ENCODE results near the gene PMP22.

PMP22 gene

GRCh38 chr17:15274017-15274416 is 8.9 kb upstream of the PMP22 start:
- DNase-seq (ENCODE audit: low read depth, low spot score), result no peak

DNA sequence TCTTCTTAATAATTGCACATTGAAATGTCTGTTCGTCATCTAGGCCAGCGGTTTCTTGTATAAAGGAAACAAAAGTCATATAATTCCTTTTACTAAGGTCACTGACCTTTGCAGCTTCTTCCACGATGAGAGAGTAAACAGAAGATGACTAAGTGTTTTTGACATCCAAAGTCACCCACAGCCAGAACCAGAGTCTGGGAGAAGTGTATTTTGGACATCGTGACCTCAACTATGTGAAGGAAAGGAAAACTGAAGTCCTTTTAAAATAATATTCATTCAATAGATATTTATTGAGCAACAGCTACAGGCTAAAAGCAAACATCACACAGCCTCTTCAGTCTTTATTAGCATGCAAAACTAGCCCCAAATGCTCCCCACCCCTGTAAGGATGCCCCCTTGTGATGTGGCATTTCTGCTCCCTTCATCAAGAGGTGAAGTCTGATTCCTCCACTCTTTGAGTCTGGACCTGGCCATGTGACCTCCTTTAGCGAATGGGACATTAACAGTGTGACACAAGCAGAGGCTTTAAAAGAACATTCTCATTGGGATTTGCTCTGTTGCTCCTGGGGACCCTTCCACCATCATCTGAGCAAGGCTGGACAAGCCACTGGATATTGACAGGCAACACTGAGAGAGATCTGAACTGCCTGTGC is 8.1 kb upstream of the PMP22 start:
- no peak for DNase-seq (ENCODE audit: low read depth, low spot score)

DNA sequence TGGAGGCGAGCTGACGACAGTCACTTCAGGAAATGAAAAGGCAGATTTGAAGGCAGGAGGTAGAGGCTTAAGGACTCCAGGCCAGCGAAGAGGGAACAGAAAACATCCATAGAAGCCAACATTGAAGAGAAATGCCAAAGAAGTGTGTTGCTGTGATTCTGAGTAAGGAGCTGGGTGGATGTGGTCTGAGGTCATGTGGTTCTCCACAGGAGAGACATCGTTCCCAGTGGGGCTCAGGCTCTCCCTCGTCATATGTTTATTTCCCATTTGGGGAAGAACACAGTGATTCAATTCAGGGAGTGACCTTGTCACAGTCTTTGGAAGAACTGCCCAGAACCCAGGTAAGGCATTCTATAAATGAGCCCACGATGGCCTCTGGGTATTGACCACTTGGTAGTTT is 6.6 kb upstream of the PMP22 start:
- no peak for DNase-seq (ENCODE audit: low read depth, low spot score)

- no peak for DNase-seq (ENCODE audit: low read depth, low spot score)
Observed at GRCh38 chr17:15270628-15271381, 5.7 kb upstream of the PMP22 start.

DNA sequence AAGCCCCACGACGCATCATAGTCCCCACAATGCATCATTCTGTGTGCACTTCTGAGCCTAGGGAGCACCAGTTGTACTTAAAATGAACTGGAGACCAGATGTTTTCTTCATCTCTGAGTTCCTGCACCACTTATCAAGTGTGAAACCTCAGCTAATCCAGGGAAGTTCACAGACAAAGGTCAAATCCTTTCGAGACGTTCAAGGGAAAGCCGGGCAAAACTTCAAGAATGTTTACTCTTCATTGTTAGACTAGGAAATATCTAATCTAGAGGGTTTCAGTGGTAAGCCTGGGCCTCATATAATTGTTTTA is 4.6 kb upstream of the PMP22 start:
- no peak for DNase-seq (ENCODE audit: low read depth, low spot score)

GRCh38 chr17:15269087-15269779 is 4.1 kb upstream of the PMP22 start:
- no peak for DNase-seq (ENCODE audit: low read depth, low spot score)

GRCh38 chr17:15268461-15268860 is 3.3 kb upstream of the PMP22 start:
- DNase-seq (ENCODE audit: low read depth, low spot score), result no peak

- no peak for DNase-seq (ENCODE audit: low read depth, low spot score)
Observed at GRCh38 chr17:15267996-15268395, 2.9 kb upstream of the PMP22 start.

DNA sequence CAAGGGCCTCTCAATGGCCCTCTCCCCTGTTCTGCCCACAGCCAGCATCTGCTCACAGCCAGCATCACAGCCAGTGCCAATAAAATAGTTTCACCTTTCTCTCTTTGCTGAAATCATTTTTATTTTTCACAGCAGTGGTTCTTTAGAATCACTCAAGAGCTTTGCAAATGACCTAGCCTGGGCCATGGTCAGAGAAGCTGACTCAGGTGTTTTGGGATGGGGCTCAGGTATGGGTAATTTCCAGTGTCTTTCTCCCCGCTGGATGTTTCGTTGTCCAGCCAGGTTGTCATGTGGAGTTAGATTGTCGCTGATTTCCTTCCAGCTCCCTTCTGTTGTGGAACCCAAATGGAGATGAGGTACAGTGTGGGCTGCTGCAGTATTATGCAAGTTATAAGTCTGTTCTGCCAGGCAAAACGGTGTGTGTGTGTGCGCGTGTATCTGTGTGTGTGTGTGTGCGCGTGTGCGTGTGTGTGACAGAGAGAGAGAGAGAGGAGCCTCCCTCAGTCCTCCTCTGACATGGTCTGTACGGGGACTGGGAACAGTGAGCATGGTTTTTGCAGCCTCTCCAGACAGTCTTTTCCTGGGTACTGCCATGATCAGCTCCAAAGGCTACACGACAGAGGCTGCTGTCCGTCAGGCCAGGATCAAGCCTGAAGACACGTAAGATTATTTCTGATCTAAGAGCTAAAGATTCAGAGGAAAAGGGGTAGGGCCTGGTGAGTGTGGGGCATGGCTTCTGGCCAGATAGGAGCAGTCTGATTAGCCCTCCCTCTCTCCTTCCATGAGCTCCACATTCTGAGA is 1.4 kb upstream of the PMP22 start:
- DNase-seq (ENCODE audit: low read depth, low spot score), result no peak

DNA sequence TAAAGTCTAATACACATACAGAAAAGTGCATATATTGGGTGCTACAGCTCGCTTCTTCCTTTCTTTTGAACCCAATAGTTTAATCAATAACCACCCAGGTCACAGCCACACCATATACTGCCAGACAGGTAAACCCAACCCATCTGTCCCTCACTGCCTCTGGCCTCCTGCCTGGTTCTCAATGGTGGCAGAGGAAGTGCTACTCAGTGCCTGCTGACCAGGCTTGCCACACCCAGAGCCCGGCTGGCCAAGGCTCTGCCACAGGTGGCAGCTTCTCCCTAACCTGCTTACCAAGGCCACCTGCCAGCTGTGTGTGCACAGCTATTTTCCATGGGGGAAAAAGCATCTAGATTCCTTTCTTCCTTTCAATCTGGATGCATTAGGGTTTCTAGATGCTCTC is 584 bp downstream of the PMP22 start:
- DNase-seq (ENCODE audit: low read depth, low spot score), result no peak

DNA sequence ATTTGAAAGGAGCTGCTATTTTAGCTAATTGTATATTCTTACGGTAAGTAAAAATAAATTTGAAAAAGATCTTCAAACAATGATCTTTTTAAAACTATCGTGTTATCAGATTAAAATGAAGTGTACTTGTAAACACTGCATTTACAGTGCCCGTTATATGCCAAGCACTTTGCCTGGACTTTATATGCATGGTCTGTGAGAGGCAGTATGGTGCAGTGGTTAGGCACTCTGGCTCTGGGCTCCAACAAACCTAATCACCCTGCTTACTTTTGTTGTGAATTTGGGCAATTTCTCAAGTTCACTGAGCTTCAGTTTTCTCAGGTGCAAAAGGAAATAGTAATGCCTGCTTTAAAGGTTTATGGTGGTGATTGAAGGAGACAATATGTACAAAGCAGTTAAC is 1.4 kb downstream of the PMP22 start:
- no peak for DNase-seq (ENCODE audit: low read depth, low spot score)

- DNase-seq (ENCODE audit: low read depth, low spot score), result no peak
Observed at GRCh38 chr17:15263206-15263579, 1.9 kb downstream of the PMP22 start.

GRCh38 chr17:15262291-15263205 is 2.6 kb downstream of the PMP22 start:
- no peak for DNase-seq (ENCODE audit: low read depth, low spot score)

DNA sequence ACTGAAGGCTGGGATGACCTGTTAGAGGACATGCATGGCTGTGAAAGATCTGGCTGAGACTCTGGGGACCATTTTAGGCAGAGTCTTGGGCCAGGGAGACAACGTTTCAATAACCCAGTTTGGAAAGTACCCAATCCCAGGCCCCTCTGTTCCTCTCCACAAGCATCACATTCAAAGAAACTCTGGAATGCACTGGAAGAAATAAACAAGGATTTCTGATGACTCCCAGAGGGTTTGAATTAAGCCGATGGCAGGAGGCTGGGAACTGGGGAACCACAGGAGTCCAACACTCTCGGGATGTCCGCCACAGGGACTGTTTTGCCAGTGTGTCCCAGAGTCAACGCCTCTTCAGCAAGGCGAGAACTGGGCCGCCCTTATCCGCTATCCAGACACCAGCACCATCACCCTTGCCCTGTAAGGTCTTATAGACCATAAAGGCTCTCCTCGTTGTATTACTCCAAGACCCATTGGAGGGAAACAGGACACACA is 3.3 kb downstream of the PMP22 start:
- no peak for DNase-seq (ENCODE audit: low read depth, low spot score)

DNA sequence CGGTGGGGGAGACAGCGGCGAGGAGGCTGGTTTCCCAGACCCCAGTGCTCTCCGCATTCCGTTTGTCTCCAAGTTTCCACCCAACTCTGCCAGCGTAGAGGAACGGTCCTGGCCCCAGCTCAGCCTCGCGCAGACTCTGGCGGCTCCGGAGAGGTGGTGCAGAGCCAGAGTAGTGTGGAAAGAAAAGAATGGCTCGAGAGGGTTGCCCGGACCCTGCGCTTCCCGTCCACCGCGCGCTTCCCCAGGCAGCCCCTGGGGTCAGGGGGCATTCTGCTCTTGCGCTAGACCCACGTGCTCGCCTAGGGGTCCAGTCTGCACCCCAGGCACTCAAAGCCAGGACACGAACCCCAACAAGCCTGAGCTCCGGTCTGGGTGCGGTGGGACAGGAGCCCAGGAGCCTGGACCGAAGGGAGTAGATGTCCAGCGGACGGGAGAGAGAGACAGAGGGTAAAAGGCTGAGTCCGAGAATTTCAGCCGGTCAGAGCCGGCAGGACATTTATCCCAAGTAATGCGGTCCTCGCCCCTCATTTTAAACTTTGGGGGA is 3.8 kb downstream of the PMP22 start:
- no peak for DNase-seq (ENCODE audit: low read depth, low spot score)

DNA sequence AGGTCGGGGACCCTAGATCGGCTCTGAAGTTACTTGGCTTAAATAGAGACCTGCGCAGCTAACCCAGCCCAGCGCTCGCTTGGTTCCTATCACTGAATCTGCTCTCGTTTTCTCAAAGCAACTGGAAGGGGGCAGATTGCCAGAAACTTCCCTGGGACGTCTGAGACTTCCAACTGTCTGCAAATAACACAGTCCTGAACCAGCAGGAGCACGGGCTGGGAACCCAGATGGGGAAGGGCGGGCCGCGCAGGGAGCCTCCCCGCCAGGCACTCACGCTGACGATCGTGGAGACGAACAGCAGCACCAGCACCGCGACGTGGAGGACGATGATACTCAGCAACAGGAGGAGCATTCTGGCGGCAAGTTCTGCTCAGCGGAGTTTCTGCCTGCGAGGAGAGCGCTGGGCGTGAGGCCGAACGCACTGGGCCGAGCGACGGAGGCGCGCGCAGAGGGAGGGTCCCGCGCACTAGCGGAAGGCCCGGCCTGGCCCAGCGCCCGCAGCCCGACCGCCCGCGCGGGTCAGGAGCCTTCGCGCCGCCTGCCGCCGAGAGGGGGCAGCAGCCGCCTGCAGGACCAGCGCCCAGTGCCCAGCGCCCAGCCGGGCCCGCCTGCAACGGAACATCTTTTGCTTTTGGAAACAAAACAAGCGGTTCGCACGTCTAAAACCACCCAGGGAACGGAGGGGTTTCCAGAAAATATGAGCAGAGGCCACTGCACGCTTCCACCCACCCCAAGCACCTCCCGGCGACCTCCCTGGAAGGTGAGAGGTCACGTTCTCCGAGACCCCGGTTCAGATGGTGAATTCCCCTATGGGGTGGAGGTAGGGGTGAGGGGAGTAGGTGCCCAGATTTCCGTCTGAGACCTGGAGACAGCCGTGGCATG is 4.5 kb downstream of the PMP22 start:
- no peak for DNase-seq (ENCODE audit: low read depth, low spot score)

DNA sequence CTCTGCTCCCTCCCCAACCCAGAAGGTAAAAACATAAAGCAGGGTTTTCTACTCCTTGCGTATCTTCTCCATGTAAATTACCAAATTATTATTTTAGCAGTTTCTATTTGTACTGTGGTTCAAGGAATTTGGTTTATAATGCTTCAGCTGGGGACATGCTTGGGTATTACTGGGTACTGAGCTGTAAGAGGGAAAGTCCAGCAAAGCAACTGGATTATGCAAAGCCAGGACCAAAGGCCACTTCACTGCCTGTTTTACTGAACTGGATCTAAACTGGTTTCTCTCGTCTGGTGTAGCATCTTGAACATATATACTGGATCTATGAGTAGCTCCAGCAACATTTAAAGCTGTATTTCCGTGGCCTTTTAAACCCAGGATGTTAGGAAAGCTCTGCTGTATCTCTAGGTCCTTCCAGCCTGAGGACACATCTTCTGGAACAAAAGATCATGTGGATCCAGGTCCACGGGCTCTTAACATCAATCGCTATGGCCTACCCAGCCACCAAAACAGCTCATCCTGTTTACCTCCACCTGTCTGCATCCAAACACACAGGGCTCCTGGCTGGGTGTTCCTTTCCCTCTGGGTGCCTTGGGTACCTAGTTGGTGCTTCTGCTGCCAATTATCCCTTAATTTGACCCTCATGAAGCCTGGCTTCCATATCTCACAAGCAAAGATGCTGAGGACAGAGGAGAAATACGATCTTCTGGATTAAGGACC is 7.2 kb downstream of the PMP22 start:
- no peak for DNase-seq (ENCODE audit: low read depth, low spot score)

- DNase-seq (ENCODE audit: low read depth, low spot score), result peak; percentile 10
Observed at GRCh38 chr17:15257258-15257788, 7.8 kb downstream of the PMP22 start.

- no peak for DNase-seq (ENCODE audit: low read depth, low spot score)
Observed at GRCh38 chr17:15256689-15257088, 8.4 kb downstream of the PMP22 start.
